GM23338 (cell line): ENCODE data around the gene CDKN2AIPNL. TPM values are rescaled to one million over a fixed set of nuclear protein-coding genes. Genes with fewer than 3 reads are reported as not detected.

Experiments
- ATAC-seq: fragments of 200-7000 bp; cut with Tn5 transposase; 3 replicates; pipeline ENCODE4 v1.9.1; 2020
- DNase-seq: peaks from one replicate; pipeline ENCODE4 v3.0.0-alpha.2; 2015; ENCODE audit warnings: low spot score
- H2AFZ ChIP-seq: fragments of 200-600 bp; sonication (generic); 2 replicates; pipeline ENCODE4 v1.8.0; 2016; ENCODE audit warnings: antibody characterized with exemption, mild to moderate bottlenecking, moderate library complexity
- H3F3A ChIP-seq: fragments of 200-600 bp; sonication (generic); replicated peaks from 2 replicates; pipeline ENCODE4 v1.8.0; 2017; ENCODE audit warnings: antibody characterized with exemption, mixed run types, low read depth
- H3K27ac ChIP-seq: fragments of 200-600 bp; sonication (generic); 2 replicates; pipeline ENCODE4 v1.6.1; 2016; ENCODE audit warnings: low read depth
- H3K27me3 ChIP-seq: fragments of 200-600 bp; sonication (generic); 2 replicates; pipeline ENCODE4 v1.8.0; 2016; ENCODE audit warnings: mild to moderate bottlenecking, mixed run types, moderate library complexity; ENCODE audit not compliant: insufficient read depth
- H3K36me3 ChIP-seq: fragments of 200-600 bp; sonication (generic); 2 replicates; pipeline ENCODE4 v1.8.0; 2016; ENCODE audit warnings: mild to moderate bottlenecking; ENCODE audit not compliant: insufficient read depth
- H3K4me1 ChIP-seq: fragments of 200-600 bp; sonication (generic); 2 replicates; pipeline ENCODE4 v1.8.0; 2016; ENCODE audit warnings: mild to moderate bottlenecking, moderate library complexity; ENCODE audit not compliant: insufficient read depth
- H3K4me2 ChIP-seq: fragments of 200-600 bp; sonication (generic); 2 replicates; pipeline ENCODE4 v1.7.1; 2017; ENCODE audit warnings: mixed run types
- H3K4me3 ChIP-seq: fragments of 200-600 bp; sonication (generic); 2 replicates; pipeline ENCODE4 v1.6.1; 2016; ENCODE audit warnings: mixed run types
- H3K79me2 ChIP-seq: fragments of 200-600 bp; sonication (generic); replicated peaks from 2 replicates; pipeline ENCODE4 v1.8.0; 2017; ENCODE audit warnings: mild to moderate bottlenecking; ENCODE audit not compliant: insufficient read depth
- H3K9me2 ChIP-seq: fragments of 200-600 bp; sonication (generic); 2 replicates; pipeline ENCODE4 v1.8.0; 2017; ENCODE audit not compliant: insufficient read depth
- H4K20me1 ChIP-seq: fragments of 200-600 bp; sonication (generic); replicated peaks from 2 replicates; pipeline ENCODE4 v1.8.0; 2017; ENCODE audit warnings: mild to moderate bottlenecking; ENCODE audit not compliant: insufficient read depth
- H3K27ac Mint-ChIP-seq: 2 replicates; pipeline ENCODE4 v1.8.0; 2020; ENCODE audit warnings: inconsistent platforms, mild to moderate bottlenecking, moderate library complexity, mixed read lengths
- H3K27me3 Mint-ChIP-seq: 3 replicates; pipeline ENCODE4 v1.8.0; 2022; ENCODE audit warnings: low read depth, mild to moderate bottlenecking, moderate library complexity, mixed read lengths, inconsistent platforms; ENCODE audit not compliant: insufficient read depth, poor library complexity
- H3K36me3 Mint-ChIP-seq: 3 replicates; pipeline ENCODE4 v1.8.0; 2021; ENCODE audit warnings: low read depth, mild to moderate bottlenecking, inconsistent platforms, moderate library complexity, mixed read lengths
- H3K4me1 Mint-ChIP-seq: 3 replicates; pipeline ENCODE4 v1.8.0; 2020; ENCODE audit warnings: mild to moderate bottlenecking, inconsistent platforms, mixed read lengths
- H3K4me3 Mint-ChIP-seq: 3 replicates; pipeline ENCODE4 v1.8.0; 2021; ENCODE audit warnings: moderate library complexity, mild to moderate bottlenecking, inconsistent platforms, mixed read lengths
- H3K9me3 Mint-ChIP-seq: 3 replicates; pipeline ENCODE4 v1.8.0; 2020; ENCODE audit warnings: moderate library complexity, mild to moderate bottlenecking, inconsistent platforms, mixed read lengths
- CTCF ChIP-seq, 2 experiments: fragments of 200-600 bp in 1 of 2; sonication (generic) in 1 of 2; conservative IDR thresholded peaks; 2 replicates each; pipeline versions ENCODE4 v1.5.1 to v1.6.1; 2016 to 2017; ENCODE audit warnings: antibody characterized with exemption in 2 of 2, low read depth in 2 of 2, mild to moderate bottlenecking in 2 of 2, moderate library complexity in 1 of 2
- EZH2 ChIP-seq: fragments of 200-600 bp; sonication (generic); IDR thresholded peaks from one replicate; pipeline ENCODE4 v1.8.0; 2017; ENCODE audit warnings: antibody characterized with exemption, mild to moderate bottlenecking, low read depth; ENCODE audit not compliant: unreplicated experiment
- EZH2phosphoT487 ChIP-seq: fragments of 200-600 bp; sonication (generic); IDR thresholded peaks from one replicate; pipeline ENCODE4 v1.8.1; 2018; ENCODE audit warnings: antibody characterized with exemption; ENCODE audit not compliant: unreplicated experiment
- NANOG ChIP-seq: IDR thresholded peaks from 2 replicates; pipeline ENCODE4 v1.6.1; 2016; ENCODE audit warnings: antibody characterized with exemption, borderline replicate concordance
- ZNF114 ChIP-seq: fragments of 250-450 bp; sonication (Bioruptor Pico); IDR thresholded peaks from 2 replicates; pipeline ENCODE4 v1.5.0; 2020; ENCODE audit warnings: mild to moderate bottlenecking, moderate library complexity
- ZNF331 ChIP-seq: fragments of 250-450 bp; sonication (Bioruptor Pico); IDR thresholded peaks from 2 replicates; pipeline ENCODE4 v1.5.0; 2020; ENCODE audit warnings: low read depth, mild to moderate bottlenecking, moderate library complexity
- ZNF462 ChIP-seq: fragments of 250-450 bp; sonication (Bioruptor Pico); IDR thresholded peaks from 2 replicates; pipeline ENCODE4 v1.5.0; 2020; ENCODE audit warnings: mild to moderate bottlenecking, moderate library complexity
- polyA plus RNA-seq: library from polyadenylated mRNA; unstranded; fragments of >200 nt; fragmentation: Nextera tagmentation; extraction: Ambion mirVana; gene quantifications from 2 replicates; pipeline ENCODE4 v1.2.1, GENCODE V29; 2016
- total RNA-seq: library from RNA; depleted of rRNA; stranded (reverse); fragments of >200 nt; shearing (Covaris generic); gene quantifications from 2 replicates; pipeline ENCODE4 v1.2.3, GENCODE V29; 2014

CDKN2AIPNL gene
- total and polyA plus RNA-seq, 2 experiments from 2014 or later: 53.5 to 79.5 TPM

GRCh38 chr5:134447815-134448520 lies 36.3 kb upstream of the CDKN2AIPNL start:
- Histone ChIP-seq H4K20me1 (no peaks in the 10 kb centered on the region), H3K36me3 (no peaks in the 10 kb centered on the region), H3K4me1 (peaks cover 8% of the 10 kb centered on the region; the same call in 1 of the 2 replicates), H3K9me2 (no peaks in the 10 kb centered on the region), H3K4me2 (no peak overlapping the region), H3K4me3 (no peak overlapping the region), H3K27me3 (no peaks in the 10 kb centered on the region), H3K79me2 (no peaks in the 10 kb centered on the region), H3K27ac (no peak overlapping the region), H2AFZ (no peak overlapping the region), H3F3A (no peaks in the 10 kb centered on the region)
- no peak for DNase-seq
- Mint-ChIP-seq H3K4me3 (no peak overlapping the region), H3K36me3 (peaks cover 17% of the 10 kb centered on the region), H3K9me3 (no peaks in the 10 kb centered on the region), H3K27me3 (peaks cover 11% of the 10 kb centered on the region), H3K4me1 (peaks cover 11% of the 10 kb centered on the region), H3K27ac (no peak overlapping the region)
- ATAC-seq: no peak
- no peak for TF ChIP-seq ZNF114 (CRISPR knock-in tag)
- no peak for TF ChIP-seq EZH2phosphoT487
- no peak for TF ChIP-seq ZNF462 (CRISPR knock-in tag)
- no peak for TF ChIP-seq CTCF (conservative IDR thresholded peaks at IDR 0.05; ENCODE audit: low read depth in 2 of 2)
- TF ChIP-seq NANOG: no peak
- TF ChIP-seq ZNF331 (CRISPR knock-in tag): no peak
- no peak for TF ChIP-seq EZH2
